ENCODE measurements around the gene C12orf56. TPM values are rescaled to one million over a fixed set of nuclear protein-coding genes. Genes with fewer than 3 reads are reported as not detected.

C12orf56 gene
- total and polyA plus RNA-seq, 9 of the 15 experiments (the other 6 are each of a cell fraction or from before 2014, with no cell fraction given): 0.40 to 4.8 (median 1.2) TPM

DNA sequence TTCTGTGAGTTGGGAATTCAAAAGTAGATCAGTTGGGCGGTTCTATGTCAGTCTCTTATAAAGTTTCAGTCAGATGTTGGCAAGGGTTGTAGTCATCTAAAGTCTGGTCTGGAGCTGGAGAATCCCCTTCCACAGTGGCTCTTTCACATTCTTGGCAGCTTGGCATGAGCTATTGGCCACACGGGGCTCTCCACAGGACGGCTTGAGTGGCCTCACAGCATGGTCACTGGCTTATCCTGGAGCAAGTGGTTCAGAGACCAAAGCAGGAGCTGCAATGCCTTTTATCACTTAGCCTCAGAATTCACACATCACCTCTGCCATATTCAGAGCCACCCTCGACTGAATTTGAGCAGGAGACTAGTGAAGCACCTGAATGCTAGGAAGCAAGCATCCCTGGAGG is 161.3 kb downstream of the C12orf56 start:
- Histone ChIP-seq H3K4me3 (no peak overlapping the region), H3K4me2 (ENCODE audit: insufficient read depth, low read length) (no peak overlapping the region), H3K9me1 (ENCODE audit: control insufficient read depth, insufficient read depth, low read length) (no peaks in the 10 kb centered on the region), H3K27me3 (ENCODE audit: control insufficient read depth in 2 of 2, insufficient read depth in 2 of 2, low read length in 2 of 2) (peaks cover 9 to 10% of the 10 kb centered on the region in 2 experiments; a peak in 3 of 5 replicates), H3K79me2 (ENCODE audit: control insufficient read depth, insufficient read depth, low read length) (no peaks in the 10 kb centered on the region), H3K36me3 (ENCODE audit: control insufficient read depth, insufficient read depth, low read length) (no peaks in the 10 kb centered on the region), H3K4me1 (replicated peaks in 1 of 2; ENCODE audit: control insufficient read depth in 2 of 2, insufficient read depth in 2 of 2, low read length in 2 of 2) (no peaks in the 10 kb centered on the region), H4K20me1 (replicated peaks; ENCODE audit: control insufficient read depth, insufficient read depth, low read length) (no peaks in the 10 kb centered on the region), H3K9ac (ENCODE audit: insufficient read depth in 1 of 2, low read depth in 2 of 2, low read length in 2 of 2) (no peak overlapping the region), H3K9me3 (replicated peaks; ENCODE audit: control insufficient read depth, insufficient read depth, low read depth, low read length) (no peaks in the 10 kb centered on the region; the same call in 1 of the 2 replicates), H2AFZ (ENCODE audit: low read depth, low read length) (no peak overlapping the region), H3K27ac (ENCODE audit: extremely low read depth, low read depth, low read length) (no peak overlapping the region)
- no TSS peak for BruUV-seq (replicated peaks)
- ChIA-PET POLR2A (no interaction called here), CTCF (ENCODE audit: low intra/inter-chr PET ratio) (interaction anchor here (0.6 kb wide), 1 partner anchor 24 kb away, joined by 3 read pairs; no protein-coding TSS in a partner anchor)
- ATAC-seq (no peak), DNase-seq (ENCODE audit: extremely low read depth in 1 of 4, low spot score in 3 of 4) (no peak), FAIRE-seq (no peak)
- in situ Hi-C loops (cut with MboI): no loop called here
- intact Hi-C loops (cut with micrococcal nuclease): no loop called here
- TF ChIP-seq ETS2 (tag; IDR thresholded peaks at IDR 0.05; ENCODE audit: borderline replicate concordance, poor library complexity, severe bottlenecking): no peak
- TF ChIP-seq, protein P1, sequence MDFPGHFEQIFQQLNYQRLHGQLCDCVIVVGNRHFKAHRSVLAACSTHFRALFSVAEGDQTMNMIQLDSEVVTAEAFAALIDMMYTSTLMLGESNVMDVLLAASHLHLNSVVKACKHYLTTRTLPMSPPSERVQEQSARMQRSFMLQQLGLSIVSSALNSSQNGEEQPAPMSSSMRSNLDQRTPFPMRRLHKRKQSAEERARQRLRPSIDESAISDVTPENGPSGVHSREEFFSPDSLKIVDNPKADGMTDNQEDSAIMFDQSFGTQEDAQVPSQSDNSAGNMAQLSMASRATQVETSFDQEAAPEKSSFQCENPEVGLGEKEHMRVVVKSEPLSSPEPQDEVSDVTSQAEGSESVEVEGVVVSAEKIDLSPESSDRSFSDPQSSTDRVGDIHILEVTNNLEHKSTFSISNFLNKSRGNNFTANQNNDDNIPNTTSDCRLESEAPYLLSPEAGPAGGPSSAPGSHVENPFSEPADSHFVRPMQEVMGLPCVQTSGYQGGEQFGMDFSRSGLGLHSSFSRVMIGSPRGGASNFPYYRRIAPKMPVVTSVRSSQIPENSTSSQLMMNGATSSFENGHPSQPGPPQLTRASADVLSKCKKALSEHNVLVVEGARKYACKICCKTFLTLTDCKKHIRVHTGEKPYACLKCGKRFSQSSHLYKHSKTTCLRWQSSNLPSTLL (IDR thresholded peaks at IDR 0.05): no peak
- TF ChIP-seq HDAC1 (IDR thresholded peaks at IDR 0.05): no peak
- no peak for TF ChIP-seq SMAD4 (CRISPR knock-in tag; conservative IDR thresholded peaks at IDR 0.05)
- TF ChIP-seq NCOA4 (IDR thresholded peaks at IDR 0.05; ENCODE audit: partially characterized antibody): no peak
- TF ChIP-seq MYC (IDR thresholded peaks at IDR 0.05; ENCODE audit: low read depth, low read length): no peak
- TF ChIP-seq MYC (CRISPR knock-in tag; IDR thresholded peaks at IDR 0.05; ENCODE audit: borderline replicate concordance, low read depth): no peak
- TF ChIP-seq BRD4 (IDR thresholded peaks at IDR 0.05): no peak
- no peak for TF ChIP-seq POU5F1 (IDR thresholded peaks at IDR 0.05; ENCODE audit: borderline replicate concordance, low read depth, low read length, partially characterized antibody)
- no peak for TF ChIP-seq TGIF2 (CRISPR knock-in tag; IDR thresholded peaks at IDR 0.05)
- TF ChIP-seq, protein P2, sequence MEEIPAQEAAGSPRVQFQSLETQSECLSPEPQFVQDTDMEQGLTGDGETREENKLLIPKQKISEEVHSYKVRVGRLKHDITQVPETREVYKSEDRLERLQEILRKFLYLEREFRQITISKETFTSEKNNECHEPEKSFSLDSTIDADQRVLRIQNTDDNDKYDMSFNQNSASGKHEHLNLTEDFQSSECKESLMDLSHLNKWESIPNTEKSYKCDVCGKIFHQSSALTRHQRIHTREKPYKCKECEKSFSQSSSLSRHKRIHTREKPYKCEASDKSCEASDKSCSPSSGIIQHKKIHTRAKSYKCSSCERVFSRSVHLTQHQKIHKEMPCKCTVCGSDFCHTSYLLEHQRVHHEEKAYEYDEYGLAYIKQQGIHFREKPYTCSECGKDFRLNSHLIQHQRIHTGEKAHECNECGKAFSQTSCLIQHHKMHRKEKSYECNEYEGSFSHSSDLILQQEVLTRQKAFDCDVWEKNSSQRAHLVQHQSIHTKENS (CRISPR knock-in tag; IDR thresholded peaks at IDR 0.05): no peak
- 3% methylated on average over 4 of the region's 4 CpGs for WGBS (ENCODE audit: insufficient coverage, low coverage, missing lambda C conversion rate)

All from K562 (cell line).